GM20431 (cell line): ENCODE data around the gene MRPL12.

Experiments
- in situ Hi-C: fragments of 300-500 bp; cut with MseI, MboI; formaldehyde crosslinking; loops from one replicate; pipeline ENCODE4 v1.15.0; 2020; ENCODE audit warnings: low sequenced_read_pairs; ENCODE audit not compliant: unreplicated experiment

Gene MRPL12

GRCh38 chr17:81681672-81682071, 21.5 kb upstream of the MRPL12 start:
- in situ Hi-C loops, result no loop called here

- in situ Hi-C loops, result no loop called here
Observed at GRCh38 chr17:81682565-81683207, 20.5 kb upstream of the MRPL12 start.

- in situ Hi-C loops, result no loop called here
Observed at GRCh38 chr17:81683208-81683583, 20.0 kb upstream of the MRPL12 start.

GRCh38 chr17:81683584-81684441, 19.4 kb upstream of the MRPL12 start, which contains the start of the genes ARL16 and HGS:
ARL16 (minus strand) TSS chr17:81683797; CDS start chr17:81683753, 44 bp downstream.
HGS (plus strand) TSS chr17:81684011; CDS start chr17:81684067, 56 bp downstream.
- in situ Hi-C loops, result no loop called here

GRCh38 chr17:81684442-81684911, 18.7 kb upstream of the MRPL12 start:
- in situ Hi-C loops, result no loop called here

- in situ Hi-C loops, result no loop called here
Observed at GRCh38 chr17:81685108-81685507, 18.1 kb upstream of the MRPL12 start.

GRCh38 chr17:81686614-81687013, 16.6 kb upstream of the MRPL12 start:
- in situ Hi-C loops, result no loop called here

- in situ Hi-C loops, result no loop called here
Observed at GRCh38 chr17:81687770-81688541, 15.2 kb upstream of the MRPL12 start.

- in situ Hi-C loops, result no loop called here
Observed at GRCh38 chr17:81688616-81689015, 14.6 kb upstream of the MRPL12 start.

- in situ Hi-C loops, result no loop called here
Observed at GRCh38 chr17:81690066-81690465, 13.1 kb upstream of the MRPL12 start.

GRCh38 chr17:81690549-81690948, 12.6 kb upstream of the MRPL12 start:
- in situ Hi-C loops, result no loop called here

GRCh38 chr17:81691196-81691595, 12.0 kb upstream of the MRPL12 start:
- in situ Hi-C loops, result no loop called here

- in situ Hi-C loops, result no loop called here
Observed at GRCh38 chr17:81691608-81692007, 11.6 kb upstream of the MRPL12 start.

- in situ Hi-C loops, result no loop called here
Observed at GRCh38 chr17:81693509-81694210, 9.5 kb upstream of the MRPL12 start.

GRCh38 chr17:81694810-81695209, 8.4 kb upstream of the MRPL12 start:
- in situ Hi-C loops, result no loop called here

GRCh38 chr17:81695211-81695610, 8.0 kb upstream of the MRPL12 start:
- in situ Hi-C loops, result no loop called here

GRCh38 chr17:81695801-81696200, 7.4 kb upstream of the MRPL12 start:
- in situ Hi-C loops, result no loop called here

- in situ Hi-C loops, result no loop called here
Observed at GRCh38 chr17:81696218-81696941, 6.8 kb upstream of the MRPL12 start.
